PC-9 (cell line): ENCODE results near the gene TPTE2.

ENCODE experiments used
- CTCF ChIP-seq: fragments of 200-600 bp; sonication (generic); conservative IDR thresholded peaks from 2 replicates; pipeline ENCODE4 v1.6.1; 2017; ENCODE audit warnings: mixed run types, antibody characterized with exemption, mild to moderate bottlenecking, moderate library complexity
- EZH2 ChIP-seq: fragments of 200-600 bp; sonication (generic); IDR thresholded peaks from 2 replicates; pipeline ENCODE4 v1.8.0; 2017; ENCODE audit warnings: antibody characterized with exemption, low read depth

GRCh38 chr13:19561585-19561984, 253 bp upstream of the TPTE2 start:
- no peak for TF ChIP-seq CTCF
- TF ChIP-seq EZH2: no peak
